ENCODE measurements around the gene SERPING1. TPM values are rescaled to one million over a fixed set of nuclear protein-coding genes. Genes with fewer than 3 reads are reported as not detected.

The SERPING1 gene
- total RNA-seq, 1 donor from 2014 or later, result 490 TPM

GRCh38 chr11:57638005-57638781, 40.7 kb downstream of the SERPING1 start:
- Histone ChIP-seq H3K36me3 (no peaks in the 10 kb centered on the region), H3K4me1 (peaks cover 17% of the 10 kb centered on the region), H3K27ac (peak overlapping the region; percentile 82), H3K27me3 (no peaks in the 10 kb centered on the region), H3K4me3 (peak overlapping the region; percentile 83), H3K9me3 (no peaks in the 10 kb centered on the region)
- intact Hi-C loops (cut with DNase I), result no loop called here
- DNase-seq, result peak; percentile 80
- TF ChIP-seq CTCF (IDR thresholded peaks at IDR 0.05), result no peak
- peak; percentile 93 for ATAC-seq

- DNase-seq, result peak; percentile 65
- Histone ChIP-seq H3K4me3 (peak overlapping the region; percentile 83), H3K27ac (peak overlapping the region; percentile 82), H3K36me3 (no peaks in the 10 kb centered on the region), H3K27me3 (no peaks in the 10 kb centered on the region), H3K4me1 (peaks cover 17% of the 10 kb centered on the region), H3K9me3 (no peaks in the 10 kb centered on the region)
- intact Hi-C loops (cut with DNase I), result no loop called here
- no peak for ATAC-seq
- no peak for TF ChIP-seq CTCF (IDR thresholded peaks at IDR 0.05)
These were observed 41.4 kb downstream of the SERPING1 start for GRCh38 chr11:57638811-57639320.

GRCh38 chr11:57639321-57640067, 42.0 kb downstream of the SERPING1 start:
- H3K9me3 ChIP-seq, result no peaks in the 10 kb centered on the region
- ATAC-seq, result no peak

GRCh38 chr11:57640068-57640800, 42.7 kb downstream of the SERPING1 start:
- TF ChIP-seq CTCF (IDR thresholded peaks at IDR 0.05), result no peak
- no peaks in the 10 kb centered on the region for H3K9me3 ChIP-seq
- DNase-seq (no peak), ATAC-seq (no peak)
- H3K27ac ChIP-seq, result peak overlapping the region; percentile 55
- H3K27me3 ChIP-seq, result no peaks in the 10 kb centered on the region
- peaks cover 22% of the 10 kb centered on the region for H3K4me1 ChIP-seq
- peak overlapping the region; percentile 83 for H3K4me3 ChIP-seq
- intact Hi-C loops (cut with DNase I), result loop anchor here (5.0 kb wide), 1 partner anchor 73 kb away; the partner anchor contains the start of gene UBE2L6
- H3K36me3 ChIP-seq, result no peaks in the 10 kb centered on the region

More at GRCh38 chr11:57639321-57640067, 42.0 kb downstream of the SERPING1 start:
- Histone ChIP-seq H3K4me3 (peak overlapping the region; percentile 83), H3K36me3 (no peaks in the 10 kb centered on the region), H3K27ac (peak overlapping the region; percentile 55), H3K4me1 (peaks cover 17% of the 10 kb centered on the region), H3K27me3 (no peaks in the 10 kb centered on the region)
- no peak for DNase-seq
- peak; percentile 13 for TF ChIP-seq CTCF (IDR thresholded peaks at IDR 0.05)
- intact Hi-C loops (cut with DNase I), result loop anchor here (5.0 kb wide), 1 partner anchor 72 kb away; the partner anchor contains the start of gene UBE2L6
